ENCODE data around the gene HAPLN3.

Gene HAPLN3

GRCh38 chr15:88858934-88859333 is 36.4 kb downstream of the HAPLN3 start:
- no peak for DNase-seq

GRCh38 chr15:88852476-88852875 is 42.9 kb downstream of the HAPLN3 start:
- no peak for DNase-seq

- no peak for DNase-seq
These were observed 45.8 kb downstream of the HAPLN3 start for GRCh38 chr15:88849376-88850072.

DNA sequence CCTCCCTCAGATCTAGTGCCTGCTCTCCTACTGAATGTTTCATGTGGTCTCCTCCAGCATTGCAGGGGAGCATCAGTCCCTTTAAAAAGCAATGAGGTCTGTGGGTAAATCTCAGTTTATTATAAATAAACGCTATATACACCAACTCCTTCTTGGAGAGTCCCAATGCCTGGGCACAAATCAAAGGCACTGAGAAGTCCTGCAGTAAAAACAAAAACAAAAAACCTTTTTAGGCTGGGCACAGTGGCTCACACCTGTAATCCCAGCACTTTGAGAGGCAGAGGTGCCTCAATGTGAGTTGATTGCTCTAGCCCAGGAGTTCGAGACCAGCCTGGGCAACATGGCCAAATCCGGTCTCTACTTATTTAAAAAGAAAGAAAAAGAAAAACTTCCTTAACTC is 47.1 kb downstream of the HAPLN3 start:
- DNase-seq: no peak

- DNase-seq: no peak
These were observed 48.2 kb downstream of the HAPLN3 start for GRCh38 chr15:88847144-88847543.

GRCh38 chr15:88845616-88846015 is 49.7 kb downstream of the HAPLN3 start:
- DNase-seq: no peak

GRCh38 chr15:88844749-88845386 is 50.5 kb downstream of the HAPLN3 start:
- DNase-seq: no peak

DNA sequence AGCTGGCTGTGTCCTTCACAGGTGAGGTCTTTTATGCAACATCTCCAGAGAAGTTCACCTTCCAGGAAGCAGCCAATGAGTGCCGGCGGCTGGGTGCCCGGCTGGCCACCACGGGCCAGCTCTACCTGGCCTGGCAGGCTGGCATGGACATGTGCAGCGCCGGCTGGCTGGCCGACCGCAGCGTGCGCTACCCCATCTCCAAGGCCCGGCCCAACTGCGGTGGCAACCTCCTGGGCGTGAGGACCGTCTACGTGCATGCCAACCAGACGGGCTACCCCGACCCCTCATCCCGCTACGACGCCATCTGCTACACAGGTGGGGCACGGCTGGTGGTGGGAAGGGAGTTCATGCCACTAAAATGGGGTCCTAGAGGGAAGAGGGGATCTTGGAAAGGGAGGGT is 52.0 kb downstream of the HAPLN3 start:
- no peak for DNase-seq

DNA sequence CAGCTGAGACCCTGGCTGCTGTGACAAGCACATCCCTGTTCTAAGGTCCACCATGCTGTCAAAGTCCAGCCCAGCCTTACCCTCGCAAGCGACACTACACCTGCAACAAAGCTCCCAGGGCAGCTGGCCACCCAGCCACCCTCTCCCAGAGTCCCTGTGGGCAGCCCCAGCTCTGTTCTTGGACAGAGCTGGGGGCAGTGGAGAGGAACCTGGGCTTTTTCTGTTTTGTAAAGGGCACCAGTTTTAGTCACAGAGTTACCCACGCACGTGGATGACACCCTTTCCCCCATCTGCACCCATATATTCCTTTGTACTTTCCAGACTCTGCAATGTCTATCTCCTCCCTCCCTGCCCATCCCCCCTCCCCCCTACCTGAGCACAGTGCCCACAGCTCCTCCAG is 53.2 kb downstream of the HAPLN3 start:
- no peak for DNase-seq

DNA sequence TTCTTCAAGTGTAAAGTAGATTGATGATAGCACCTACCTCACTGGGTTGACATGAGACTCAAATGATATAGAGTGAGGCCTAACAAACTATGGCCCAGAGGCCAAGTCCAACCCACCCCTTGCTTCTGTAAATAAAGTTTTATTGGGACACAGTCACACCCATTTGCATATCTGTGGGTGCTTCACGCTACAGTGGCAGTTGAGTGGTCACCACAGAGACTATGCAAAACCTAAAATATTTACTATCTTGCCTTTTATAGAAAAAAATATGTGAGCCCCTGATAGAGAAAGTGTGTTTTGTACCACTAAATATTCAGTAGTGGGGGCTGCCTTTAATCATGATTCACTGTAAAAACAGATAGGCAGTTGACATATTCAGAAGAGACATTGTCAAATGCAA is 54.1 kb downstream of the HAPLN3 start:
- no peak for DNase-seq

GRCh38 chr15:88839961-88840360 is 55.4 kb downstream of the HAPLN3 start:
- DNase-seq: no peak

DNA sequence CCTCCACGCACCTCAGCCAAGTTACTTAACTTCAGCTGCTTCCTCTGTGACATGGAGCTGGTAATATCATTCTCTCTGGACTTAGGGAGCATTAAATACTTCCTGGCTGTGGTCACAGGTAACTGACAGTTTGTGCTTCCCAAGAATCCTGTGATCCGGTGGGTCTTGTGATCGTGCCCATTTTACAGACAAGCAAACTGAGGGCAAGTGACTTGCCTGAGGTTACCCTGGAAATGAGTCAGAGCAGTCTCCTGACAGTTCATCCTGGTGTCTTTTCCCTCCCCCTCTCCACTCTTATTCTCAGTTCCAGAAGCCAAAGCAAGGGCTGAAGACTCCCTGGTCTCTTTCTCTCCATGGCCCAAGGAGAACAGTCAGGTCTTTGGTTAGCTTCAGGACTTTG is 56.2 kb downstream of the HAPLN3 start:
- DNase-seq: no peak

DNA sequence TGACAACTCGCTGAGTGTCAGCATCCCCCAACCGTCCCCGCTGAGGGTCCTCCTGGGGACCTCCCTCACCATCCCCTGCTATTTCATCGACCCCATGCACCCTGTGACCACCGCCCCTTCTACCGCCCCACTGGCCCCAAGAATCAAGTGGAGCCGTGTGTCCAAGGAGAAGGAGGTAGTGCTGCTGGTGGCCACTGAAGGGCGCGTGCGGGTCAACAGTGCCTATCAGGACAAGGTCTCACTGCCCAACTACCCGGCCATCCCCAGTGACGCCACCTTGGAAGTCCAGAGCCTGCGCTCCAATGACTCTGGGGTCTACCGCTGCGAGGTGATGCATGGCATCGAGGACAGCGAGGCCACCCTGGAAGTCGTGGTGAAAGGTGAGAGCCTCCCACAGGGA is 56.7 kb downstream of the HAPLN3 start:
- no peak for DNase-seq

DNA sequence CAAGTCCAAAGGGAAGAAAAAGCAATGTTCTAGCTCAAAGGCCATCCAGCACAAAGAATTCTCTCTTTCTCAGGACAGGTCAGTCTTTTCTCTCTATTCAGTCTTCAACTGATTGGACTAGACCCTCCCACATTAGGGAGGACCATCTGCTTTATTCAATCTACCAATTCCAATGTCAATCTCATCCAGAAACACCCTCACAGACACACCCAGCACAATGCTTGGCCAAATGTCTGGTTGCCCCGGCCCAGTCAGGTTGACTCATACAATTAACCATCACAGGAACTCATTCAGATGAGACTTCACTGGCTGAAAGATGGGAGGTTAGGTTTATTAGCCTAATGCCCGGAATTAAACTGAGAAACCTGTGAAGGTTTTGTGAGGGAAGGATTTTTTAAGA is 59.7 kb downstream of the HAPLN3 start:
- no peak for DNase-seq

- no peak for DNase-seq
These were observed 60.2 kb downstream of the HAPLN3 start for GRCh38 chr15:88835119-88835518.

- DNase-seq: peak; percentile 3 to 42
These were observed 61.0 kb downstream of the HAPLN3 start for GRCh38 chr15:88834211-88834812.

DNA sequence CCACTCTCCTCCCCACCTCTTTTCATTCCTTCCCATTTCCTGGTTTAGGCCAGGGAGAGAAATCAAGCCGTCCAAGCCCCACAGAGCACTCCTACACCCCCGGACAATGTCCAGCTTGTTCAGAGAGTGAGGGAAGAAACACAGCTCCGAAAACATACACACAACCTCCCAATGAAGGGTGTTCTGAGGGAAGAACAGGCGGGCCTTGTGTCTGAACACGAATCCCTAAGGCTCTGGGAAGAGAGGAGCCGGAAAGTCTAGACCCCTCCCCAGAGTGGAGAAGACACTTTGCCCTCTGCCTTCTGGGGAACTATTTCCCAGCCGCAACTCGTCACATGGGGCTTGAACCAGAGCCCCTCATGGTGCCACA is 61.6 kb downstream of the HAPLN3 start:
- DNase-seq: no peak

GRCh38 chr15:88832820-88833730 is 62.3 kb downstream of the HAPLN3 start:
- no peak for DNase-seq

GRCh38 chr15:88830016-88830415 is 65.3 kb downstream of the HAPLN3 start:
- no peak for DNase-seq

DNA sequence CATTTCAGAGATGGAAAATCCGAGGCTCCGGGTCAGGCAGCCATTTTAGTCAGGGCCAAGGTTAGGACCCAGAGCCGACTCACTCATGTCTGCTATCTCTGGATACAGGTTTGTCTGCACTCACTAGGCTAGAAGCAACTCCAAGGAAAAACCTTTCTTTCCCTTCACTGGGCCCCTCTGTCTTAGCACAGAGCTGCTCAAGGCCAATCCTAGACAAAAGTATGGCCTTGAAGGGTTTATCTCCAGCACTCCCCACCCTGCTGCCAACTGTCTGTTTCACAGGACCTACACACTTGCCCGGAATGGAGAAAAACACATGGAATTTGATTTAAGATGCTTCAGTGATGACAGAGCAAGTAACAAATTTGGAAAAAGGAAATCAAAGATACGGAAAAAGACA is 66.6 kb downstream of the HAPLN3 start:
- no peak for DNase-seq
